Measurements from ENCODE around the gene OR4A15.

GRCh38 chr11:55324500-55324899 lies 43.3 kb upstream of the OR4A15 start:
- TF ChIP-seq ZC3H10 (CRISPR knock-in tag; IDR thresholded peaks at IDR 0.05) (no peak), CREB5 (CRISPR knock-in tag; IDR thresholded peaks at IDR 0.05; ENCODE audit: low read depth) (no peak), PPARA (CRISPR knock-in tag; IDR thresholded peaks at IDR 0.05; ENCODE audit: borderline replicate concordance) (no peak), PATZ1 (CRISPR knock-in tag; IDR thresholded peaks at IDR 0.05; ENCODE audit: borderline replicate concordance) (no peak), RARB (CRISPR knock-in tag; IDR thresholded peaks at IDR 0.05) (no peak), ZNF565 (CRISPR knock-in tag; conservative IDR thresholded peaks at IDR 0.05; ENCODE audit: low read depth) (no peak), CSDC2 (CRISPR knock-in tag; IDR thresholded peaks at IDR 0.05) (no peak), ISL1 (CRISPR knock-in tag; IDR thresholded peaks at IDR 0.05) (no peak), SNAI2 (CRISPR knock-in tag; IDR thresholded peaks at IDR 0.05) (no peak), ZFP3 (CRISPR knock-in tag; IDR thresholded peaks at IDR 0.05) (no peak), ARNTL (CRISPR knock-in tag; IDR thresholded peaks at IDR 0.05; ENCODE audit: borderline replicate concordance, low read depth) (no peak), ZNF70 (CRISPR knock-in tag; IDR thresholded peaks at IDR 0.05) (no peak), ESRRG (CRISPR knock-in tag; IDR thresholded peaks at IDR 0.05) (no peak), TOX (CRISPR knock-in tag; IDR thresholded peaks at IDR 0.05; ENCODE audit: borderline replicate concordance) (no peak)
